Measurements from ENCODE around the gene MON2.
"Not testable (repeated sequence)": the region's sequence is repeated elsewhere in the genome, so short reads cannot be mapped to it uniquely, and the experiment has no call there.

The MON2 gene

DNA sequence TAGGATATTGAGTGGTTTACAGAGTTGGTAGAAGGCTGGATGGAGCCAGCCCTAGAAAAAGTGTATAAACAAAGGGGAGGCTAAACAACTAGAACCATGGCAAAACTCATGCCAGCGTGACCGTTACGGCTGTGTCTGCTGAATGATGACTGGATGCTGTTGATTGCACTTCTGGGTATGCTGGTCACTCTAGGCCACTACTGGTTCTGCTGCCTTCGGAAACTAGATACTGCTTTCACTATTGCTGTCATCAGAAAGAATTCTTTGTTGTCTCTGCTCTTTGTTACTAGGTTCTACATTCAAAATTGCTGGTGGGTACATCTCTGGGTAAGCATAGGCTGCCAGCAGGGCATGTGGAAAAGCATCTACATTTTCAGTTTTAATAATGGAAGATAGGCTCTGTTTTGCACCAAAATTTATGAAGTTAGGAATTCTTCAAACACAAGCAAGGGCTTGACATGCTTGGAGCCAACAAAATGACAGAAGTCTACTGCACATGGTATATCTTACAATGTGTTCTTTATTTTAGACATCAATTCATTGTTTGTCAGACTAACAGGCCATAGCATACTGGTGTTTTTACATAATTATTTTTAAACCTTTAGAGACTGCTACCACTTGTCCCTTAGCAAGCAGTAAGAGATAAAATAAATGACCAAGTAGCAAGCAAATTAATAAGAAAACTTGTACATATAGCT is 15.4 kb downstream of the MON2 start:
- DNase-seq (ENCODE audit: low spot score), result no peak

DNA sequence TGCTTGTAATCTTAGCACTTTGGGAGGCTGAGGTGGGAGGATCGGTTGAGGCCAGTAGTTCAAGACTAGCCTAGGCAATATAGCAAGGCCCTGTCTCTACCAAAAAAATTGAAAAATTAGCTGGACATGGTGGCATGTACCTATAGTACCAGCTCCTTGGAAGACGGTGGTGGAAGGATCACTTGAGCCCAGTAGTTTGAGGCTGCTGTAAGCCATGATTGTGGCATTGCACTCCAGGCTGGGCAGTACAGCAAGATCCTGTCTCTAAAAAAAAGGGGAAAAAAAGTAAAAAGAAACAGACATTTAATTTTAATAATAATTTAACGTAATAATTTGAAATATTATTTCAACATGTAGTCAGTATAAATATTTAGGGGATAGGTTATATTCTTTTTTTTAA is 16.1 kb downstream of the MON2 start:
- no peak for DNase-seq (ENCODE audit: low spot score)

DNA sequence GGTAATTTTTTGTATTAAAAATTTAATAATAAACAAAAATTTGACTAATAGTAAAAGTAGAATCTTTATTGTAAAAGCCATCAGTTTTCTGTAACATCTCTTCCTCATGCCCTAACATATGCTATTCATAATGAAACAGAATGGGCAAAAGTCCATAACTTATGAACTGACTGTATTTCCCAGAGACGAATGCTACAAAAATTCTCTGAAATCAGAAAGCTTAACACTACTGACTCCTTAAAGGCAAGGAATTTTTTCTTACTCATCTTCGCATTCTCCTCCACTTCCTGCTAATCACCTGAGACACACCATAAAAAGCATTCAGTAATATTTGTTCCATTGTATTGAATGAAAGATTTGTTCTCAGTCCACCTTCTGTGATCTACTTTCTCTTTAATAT is 17.6 kb downstream of the MON2 start:
- no peak for DNase-seq (ENCODE audit: low spot score)

DNA sequence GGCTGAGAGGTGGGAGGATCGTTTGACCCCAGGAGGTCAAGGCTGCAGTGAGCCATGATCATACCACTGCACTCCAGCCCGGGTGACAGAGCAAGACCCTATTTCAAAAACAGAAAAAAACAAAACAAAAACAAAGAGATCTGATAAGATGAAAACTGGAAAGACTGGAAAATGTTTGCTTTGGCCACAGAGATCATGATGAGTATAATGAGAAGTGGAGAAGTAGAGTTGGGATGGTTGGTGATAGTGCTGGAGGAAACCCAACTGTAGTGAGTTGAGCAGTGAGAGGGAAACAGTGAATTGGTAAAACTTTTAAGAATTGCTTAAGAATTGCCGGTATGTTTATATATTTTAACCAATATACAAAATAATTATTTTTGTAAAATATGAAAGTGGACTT is 39.2 kb downstream of the MON2 start:
- no peak for DNase-seq (ENCODE audit: low spot score)

DNA sequence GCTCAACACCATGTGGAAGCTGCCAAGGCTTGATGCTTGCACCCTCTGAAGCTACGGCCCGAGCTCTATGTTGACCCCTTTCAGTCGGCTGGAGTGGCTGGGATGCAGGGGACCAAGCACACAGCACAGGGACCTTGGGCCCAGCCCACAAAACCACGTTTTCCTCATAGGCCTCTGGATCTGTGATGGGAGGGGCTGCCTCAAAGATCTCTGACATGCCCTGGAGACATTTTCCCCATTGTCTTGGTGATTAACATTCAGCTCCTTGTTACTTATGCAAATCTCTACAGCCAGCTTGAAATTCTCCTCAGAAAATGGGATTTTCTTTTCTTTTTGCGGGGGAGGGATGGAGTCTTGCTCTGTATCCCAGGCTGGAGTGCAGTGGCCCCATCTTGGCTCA is 46.3 kb downstream of the MON2 start:
- DNase-seq (ENCODE audit: low spot score), result no peak

DNA sequence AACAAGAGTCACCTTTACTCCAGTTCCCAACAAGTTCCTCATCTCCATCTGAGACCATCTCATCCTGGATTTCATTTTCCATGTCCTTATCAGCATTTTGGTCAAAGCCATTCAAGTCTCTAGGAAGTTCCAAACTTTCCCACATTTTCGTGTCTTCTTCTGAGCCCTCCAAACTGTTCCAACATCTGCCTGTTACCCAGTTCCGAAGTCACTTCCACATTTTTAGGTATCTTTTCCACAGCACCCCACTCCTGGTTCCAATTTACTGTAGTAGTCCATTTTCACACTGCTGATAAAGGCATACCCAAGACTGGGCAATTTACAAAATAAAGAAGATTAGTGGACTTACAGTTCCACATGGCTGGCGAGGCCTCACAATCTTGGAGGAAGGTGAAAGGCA is 47.5 kb downstream of the MON2 start:
- not testable (repeated sequence) for DNase-seq (ENCODE audit: low spot score)

DNA sequence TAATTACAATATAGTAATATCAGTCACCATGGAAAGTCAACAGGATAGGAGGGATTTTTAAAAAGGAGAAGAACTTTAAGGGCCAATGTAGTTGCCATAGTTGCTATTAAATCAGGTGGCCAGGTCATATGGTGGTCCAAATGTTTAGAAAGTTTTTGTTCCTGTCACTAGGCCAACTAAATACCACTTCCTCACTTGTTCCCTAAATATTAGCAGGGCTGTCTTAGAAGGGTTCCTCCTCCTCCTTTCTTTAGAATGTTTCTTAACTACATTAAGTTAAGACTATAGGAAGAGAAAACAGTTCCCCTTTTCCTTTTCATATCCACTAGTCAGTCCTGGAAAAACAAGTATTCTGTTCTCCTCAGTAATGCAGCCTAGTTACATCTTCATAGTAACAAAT is 50.3 kb downstream of the MON2 start:
- DNase-seq (ENCODE audit: low spot score), result no peak

DNA sequence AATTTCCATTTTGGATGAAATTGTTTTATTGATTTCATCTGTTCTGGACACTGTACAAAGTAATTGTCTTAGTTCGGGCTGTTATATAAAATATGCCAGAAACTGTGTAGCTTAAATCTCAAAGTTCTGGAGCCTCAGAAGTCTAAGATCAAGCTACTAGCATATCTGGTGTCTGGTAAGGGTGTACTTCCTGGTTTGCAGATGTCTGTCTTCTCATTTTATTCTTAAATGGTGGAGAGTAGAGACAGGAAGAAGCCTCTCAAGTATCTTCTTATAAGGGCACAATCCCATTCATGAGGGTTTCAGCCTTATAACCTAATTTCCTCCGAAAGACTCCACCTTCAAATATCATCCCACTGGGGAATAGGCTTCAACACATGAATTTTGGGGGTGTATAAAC is 51.3 kb downstream of the MON2 start:
- no peak for DNase-seq (ENCODE audit: low spot score)

DNA sequence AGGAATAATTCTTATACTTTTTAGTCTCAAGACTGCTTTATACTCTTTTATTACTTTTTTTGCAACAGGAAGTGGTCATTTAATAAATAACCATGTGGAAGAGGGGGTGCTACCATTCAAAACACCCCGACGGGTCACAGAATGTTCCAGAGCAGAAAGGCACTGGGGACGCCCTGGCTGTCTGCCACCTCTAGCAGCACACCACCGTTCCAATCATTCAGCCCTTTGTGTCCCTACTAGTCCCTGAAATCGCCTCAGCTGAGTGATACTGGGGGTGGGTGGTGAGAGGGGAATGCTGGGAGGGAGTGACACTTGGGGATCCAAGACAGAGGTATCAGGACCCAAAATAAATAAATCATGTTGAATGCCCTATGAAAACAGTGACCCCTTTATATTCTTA is 52.4 kb downstream of the MON2 start:
- DNase-seq (ENCODE audit: low spot score), result no peak

DNA sequence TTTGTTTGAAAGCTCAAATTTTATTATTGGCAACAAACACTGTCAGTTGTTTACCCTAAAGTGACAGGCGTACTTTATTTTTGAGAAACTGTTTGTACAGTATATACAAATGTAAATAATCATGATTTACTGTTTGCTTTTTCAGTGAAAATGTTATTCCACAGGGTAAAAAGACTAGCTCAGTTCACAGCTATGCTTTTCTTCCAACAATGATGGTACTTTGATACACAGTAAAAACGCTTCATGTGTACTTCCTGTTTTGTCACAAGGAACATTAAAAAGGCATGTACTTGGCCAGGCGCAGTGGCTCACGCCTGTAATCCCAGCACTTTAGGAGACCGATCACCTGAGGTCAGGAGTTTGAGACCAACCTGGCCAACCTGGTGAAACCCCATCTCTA is 53.7 kb downstream of the MON2 start:
- no peak for DNase-seq (ENCODE audit: low spot score)

DNA sequence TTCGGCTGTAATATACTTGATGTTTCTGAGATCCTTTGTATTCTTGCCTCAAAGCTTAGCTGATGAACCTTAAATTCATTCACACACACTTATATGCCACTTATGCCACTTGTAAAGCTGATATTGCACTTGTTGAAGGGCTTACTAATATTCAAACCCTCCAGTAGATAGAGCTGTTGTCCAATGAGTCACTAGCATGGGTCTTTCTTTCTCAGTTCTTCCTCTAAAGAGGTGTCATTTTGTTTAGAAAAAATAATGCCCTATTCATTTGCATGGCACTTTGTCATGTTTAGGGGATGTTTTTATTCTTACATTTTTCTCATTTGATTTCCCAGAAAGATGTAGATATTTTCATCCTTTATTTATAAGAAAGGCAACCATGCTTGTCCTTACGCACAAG is 56.4 kb downstream of the MON2 start:
- no peak for DNase-seq (ENCODE audit: low spot score)

DNA sequence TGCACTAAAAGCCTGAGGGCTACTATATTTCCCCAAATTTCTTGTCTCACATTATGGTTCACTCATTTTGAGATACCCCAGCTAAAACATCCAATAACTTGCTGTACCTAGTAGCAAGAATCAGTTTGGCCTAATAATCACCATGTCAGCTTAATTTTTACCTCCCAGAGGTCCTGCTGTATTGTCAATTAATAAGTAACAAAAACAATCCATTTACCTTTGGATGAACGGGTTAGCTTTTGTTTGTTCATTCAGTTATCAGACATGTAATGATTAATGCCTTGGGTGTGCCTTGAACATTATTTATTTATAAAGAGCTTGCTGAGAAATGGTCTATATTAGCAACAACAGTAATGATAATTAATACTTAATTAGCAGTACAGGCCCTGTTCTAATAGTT is 57.0 kb downstream of the MON2 start:
- no peak for DNase-seq (ENCODE audit: low spot score)

DNA sequence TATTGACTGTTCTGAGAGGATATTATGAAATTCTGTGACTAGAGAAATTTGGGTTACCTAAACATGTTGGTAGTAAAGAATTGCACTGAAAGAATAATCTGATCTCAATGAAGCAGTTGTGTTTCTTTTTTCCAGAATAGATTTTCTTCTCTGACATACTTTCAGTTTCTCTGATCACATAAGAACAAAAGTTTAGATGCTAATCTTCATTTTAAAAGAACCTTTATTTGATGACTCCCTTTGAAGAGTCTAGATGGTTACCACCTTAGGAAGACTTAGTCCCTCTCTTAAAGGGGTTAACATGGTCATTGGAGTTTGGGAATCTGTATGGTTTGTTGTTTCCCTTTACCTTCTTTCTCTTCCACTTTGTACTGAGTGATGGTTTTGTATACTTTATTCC is 58.6 kb downstream of the MON2 start:
- no peak for DNase-seq (ENCODE audit: low spot score)

DNA sequence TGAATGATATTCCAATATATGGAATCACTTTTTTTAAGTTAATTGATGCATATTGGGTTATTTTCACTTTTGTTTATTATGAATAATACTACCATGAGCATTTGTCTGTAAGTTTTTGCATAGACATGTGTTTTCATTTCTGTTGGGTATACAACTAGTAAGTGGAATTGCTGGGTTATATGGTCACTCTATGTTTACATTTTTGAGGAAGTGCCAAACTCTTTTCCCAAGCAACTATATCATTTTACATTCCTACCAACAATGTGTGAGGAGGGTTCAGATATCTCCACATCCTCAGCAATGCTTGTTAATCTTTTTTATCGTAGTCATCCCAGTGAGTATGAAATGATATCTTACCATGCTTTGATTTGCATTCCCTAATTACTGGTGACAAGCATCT is 64.0 kb downstream of the MON2 start:
- DNase-seq (ENCODE audit: low spot score), result no peak

DNA sequence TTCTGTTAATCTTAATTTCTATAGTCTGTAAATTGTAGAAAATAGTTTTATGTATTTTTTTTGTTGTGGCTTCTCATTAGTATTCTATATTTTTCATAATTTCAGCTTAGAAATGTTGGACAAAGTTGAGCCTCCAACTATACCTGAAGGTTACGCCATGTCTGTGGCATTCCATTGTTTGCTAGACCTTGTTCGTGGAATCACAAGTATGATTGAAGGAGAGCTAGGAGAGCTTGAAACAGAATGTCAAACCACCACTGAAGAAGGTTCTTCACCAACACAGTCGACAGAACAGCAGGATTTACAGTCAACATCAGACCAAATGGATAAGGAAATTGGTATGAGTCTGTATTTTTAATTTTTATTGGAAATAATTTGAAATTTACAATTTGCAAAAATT is 65.7 kb downstream of the MON2 start:
- DNase-seq (ENCODE audit: low spot score), result no peak

DNA sequence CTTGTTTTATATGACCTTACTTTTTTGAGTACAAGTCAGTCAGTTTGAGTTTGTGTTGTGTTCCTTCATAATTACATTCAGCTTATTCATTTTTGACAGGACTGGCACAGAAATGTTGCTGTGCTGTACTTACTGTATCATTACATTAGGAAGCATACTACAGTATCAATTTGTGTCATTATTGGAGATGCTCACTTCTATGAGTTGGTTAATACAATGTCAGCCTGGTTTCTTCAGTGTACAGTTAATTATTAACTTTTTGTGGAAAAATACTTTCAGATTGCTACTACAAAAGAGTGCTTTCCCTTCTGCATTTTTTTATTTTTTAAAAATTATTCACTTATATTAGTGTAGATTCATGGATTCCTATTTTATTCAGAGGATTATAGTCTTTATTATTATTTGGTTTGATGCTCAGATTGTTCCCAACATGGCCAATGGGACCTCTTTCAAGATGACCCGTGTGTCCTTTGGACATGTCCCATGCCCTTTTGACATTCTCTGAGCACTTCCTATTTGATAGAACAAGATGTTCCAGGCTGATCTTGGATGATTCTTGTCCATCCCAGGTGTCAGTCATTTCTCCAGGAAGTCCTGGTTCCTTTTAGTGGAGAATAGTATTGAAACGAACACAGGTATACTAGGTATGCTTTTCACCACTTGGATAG is 66.6 kb downstream of the MON2 start:
- DNase-seq (ENCODE audit: low spot score), result no peak

DNA sequence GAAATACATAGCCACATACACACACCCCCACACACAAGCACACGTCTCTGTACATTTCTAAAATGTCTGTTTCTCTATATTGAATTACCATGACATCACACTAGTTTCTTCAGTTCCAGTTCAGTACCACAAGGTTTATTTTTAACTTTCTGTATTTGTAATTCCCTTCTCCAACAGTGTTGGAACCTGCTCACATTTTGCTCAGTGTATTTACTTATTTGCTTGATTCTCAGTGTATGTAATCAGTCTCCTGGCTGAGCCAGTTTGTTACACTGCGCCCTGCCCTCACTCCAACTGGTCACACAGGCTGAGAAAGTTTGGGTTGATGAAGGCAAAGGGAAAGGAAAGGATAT is 67.1 kb downstream of the MON2 start:
- no peak for DNase-seq (ENCODE audit: low spot score)

DNA sequence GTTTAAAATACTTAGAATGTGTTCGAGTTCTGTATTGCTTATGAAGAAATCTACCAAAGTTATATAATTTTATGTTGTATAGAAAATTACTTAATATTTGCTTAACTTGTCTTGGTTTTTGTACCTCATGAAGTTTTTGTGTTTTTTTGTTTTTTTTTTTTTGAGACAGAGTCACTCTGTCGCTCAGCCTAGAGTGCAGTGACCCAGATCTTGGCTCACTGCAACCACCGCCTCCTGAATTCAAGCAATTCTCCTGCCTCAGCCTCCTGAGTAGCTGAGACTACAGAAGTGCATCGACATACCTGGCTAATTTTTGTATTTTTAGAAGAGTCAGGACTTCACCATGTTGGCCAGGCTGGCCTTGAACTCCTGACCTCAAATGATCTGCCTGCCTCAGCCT is 69.9 kb downstream of the MON2 start:
- no peak for DNase-seq (ENCODE audit: low spot score)

DNA sequence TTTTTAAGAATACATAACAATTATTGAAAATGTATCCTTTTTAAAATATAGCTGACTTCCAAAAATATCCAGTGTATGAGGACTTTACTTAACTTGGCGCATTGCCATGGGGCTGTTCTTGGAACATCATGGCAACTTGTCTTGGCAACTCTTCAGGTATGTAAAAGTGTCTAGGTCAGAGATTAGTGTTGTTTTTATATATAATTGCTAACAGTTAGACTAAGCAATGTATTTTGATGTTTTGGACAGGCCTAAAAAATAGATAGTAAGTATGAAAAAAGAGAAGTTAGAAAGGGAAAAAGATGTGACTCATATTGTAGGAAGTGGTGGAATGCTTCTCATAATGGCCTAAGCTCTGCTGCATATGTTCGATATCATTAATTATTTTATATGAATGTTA is 70.9 kb downstream of the MON2 start:
- no peak for DNase-seq (ENCODE audit: low spot score)

DNA sequence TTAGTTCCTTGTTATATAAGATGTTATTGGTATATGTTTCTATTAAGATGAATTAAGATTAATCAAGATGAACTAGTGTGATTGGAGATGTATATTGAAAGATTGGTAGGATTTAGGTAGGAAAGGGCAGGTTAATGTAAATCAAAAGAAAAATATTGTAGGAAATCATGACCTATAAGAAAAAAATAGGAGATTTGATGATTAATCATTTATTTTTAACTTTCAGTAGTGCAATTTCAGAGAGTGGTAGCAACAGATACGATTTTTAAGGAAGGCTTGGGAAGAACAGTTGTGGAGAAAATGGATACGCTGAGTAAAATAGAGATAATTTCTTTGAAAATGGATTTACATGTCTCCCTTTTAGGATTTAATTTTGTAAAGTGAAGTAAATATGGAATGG is 73.7 kb downstream of the MON2 start:
- DNase-seq (ENCODE audit: low spot score), result no peak

DNA sequence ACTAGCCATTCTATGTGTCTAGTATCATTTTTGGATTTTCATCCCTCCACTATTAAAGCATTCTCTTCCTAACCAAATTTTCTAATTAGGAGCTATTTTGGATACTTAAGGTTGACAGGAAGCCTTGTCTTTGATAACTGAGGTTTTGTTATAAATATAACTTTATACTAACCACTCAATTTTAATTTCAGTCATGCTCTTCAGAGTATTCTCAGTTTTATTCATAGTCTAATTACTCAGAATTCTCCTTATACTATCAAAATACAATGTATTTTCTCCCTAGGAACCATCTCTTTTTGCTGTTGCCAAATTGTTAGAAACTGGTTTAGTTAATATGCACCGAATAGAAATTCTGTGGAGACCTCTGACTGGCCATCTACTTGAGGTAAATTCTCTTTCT is 76.2 kb downstream of the MON2 start:
- DNase-seq (ENCODE audit: low spot score), result no peak

DNA sequence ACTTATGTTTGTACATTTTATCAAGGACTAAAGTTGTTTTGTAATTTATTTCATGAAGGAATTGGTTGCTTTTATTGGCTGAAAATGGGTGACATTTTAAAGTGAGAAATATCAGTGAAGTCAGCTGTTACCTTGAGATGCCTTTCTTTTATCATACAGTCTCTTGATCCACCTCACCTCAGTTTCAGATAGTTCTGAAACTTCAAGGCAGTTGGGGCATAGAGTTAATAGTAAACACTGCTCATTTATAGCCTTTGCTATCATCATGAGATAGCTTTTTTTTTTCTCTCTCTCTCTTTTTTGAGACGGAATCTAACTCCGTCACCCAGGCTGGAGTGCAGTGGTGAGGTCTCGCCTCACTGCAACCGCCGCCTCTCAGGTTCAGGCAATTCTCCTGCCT is 76.7 kb downstream of the MON2 start:
- DNase-seq (ENCODE audit: low spot score), result no peak

DNA sequence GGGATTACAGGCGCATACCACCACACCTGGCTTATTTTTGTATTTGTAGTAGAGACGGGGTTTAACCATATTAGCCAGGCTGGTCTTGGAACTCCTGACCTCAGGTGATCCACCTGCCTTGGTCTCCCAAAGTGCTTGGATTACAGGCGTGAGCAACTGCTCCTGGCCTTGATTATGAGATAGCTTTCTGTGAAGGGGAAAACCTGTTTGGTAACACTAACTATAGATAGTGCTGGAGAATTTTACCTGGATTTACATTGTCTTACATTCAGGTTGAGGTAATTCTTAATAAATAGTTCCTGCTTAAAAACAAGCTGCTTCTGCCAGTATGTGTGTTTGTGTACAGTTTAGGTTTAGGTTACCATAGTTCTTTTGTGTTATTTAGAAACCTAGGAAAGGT is 77.1 kb downstream of the MON2 start:
- DNase-seq (ENCODE audit: low spot score), result no peak

DNA sequence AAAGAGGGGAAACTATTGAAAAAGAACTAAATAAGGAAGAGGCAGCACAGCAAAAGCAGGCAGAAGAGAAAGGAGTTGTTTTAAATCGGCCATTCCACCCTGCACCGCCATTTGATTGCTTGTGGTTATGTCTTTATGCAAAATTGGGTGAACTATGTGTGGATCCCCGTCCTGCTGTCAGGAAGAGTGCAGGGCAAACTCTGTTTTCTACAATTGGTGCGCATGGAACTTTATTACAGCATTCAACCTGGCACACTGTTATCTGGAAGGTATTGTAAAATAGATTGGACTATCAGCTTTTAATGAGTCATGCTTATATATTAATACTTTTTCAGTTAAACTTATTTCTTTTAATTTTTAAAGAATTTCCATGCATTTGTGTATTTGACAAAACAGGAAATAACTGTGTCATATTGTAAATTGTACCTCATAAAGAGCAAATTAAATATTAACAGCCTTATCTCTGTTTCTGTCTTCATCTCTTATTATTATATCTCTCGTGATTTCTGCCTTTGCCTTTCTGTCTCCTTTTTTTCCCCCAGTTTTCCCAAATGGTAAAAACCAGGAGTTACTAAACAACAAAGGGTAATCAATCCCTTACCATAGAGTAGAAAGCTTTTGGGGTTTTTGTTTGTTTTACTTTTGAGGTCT is 86.4 kb downstream of the MON2 start:
- DNase-seq (ENCODE audit: low spot score), result no peak

Data from CD4-positive, alpha-beta T cell treated with Interleukin-6 at 100 ng/mL for 8 hours (primary cell).